Adrenal gland (tissue), 5 donors: ENCODE data around the gene EFCC1.

ENCODE experiments used
- POLR2A ChIP-seq, 2 donors: fragments of 450-650 bp; IDR thresholded peaks; one replicate each; pipeline ENCODE4 v1.6.1; 2017; ENCODE audit warnings: antibody characterized with exemption in 2 of 2, mild to moderate bottlenecking in 2 of 2, moderate library complexity in 1 of 2
- TF ChIP-seq, protein P1 (sequence below), 6 experiments: fragments of 450-650 bp in 4 of 6; fragments of 200-600 bp in 2 of 6; sonication (generic) in 1 of 6; IDR thresholded peaks; 1 replicate in 5 of 6; 2 replicates in 1 of 6; pipeline versions ENCODE4 v1.5.1 to v1.8.0; 2016 to 2021; ENCODE audit warnings: antibody characterized with exemption in 6 of 6, mild to moderate bottlenecking in 2 of 6, moderate library complexity in 1 of 6
- donor health status: DM: no; HTN: no; CAD: no.

DNA sequence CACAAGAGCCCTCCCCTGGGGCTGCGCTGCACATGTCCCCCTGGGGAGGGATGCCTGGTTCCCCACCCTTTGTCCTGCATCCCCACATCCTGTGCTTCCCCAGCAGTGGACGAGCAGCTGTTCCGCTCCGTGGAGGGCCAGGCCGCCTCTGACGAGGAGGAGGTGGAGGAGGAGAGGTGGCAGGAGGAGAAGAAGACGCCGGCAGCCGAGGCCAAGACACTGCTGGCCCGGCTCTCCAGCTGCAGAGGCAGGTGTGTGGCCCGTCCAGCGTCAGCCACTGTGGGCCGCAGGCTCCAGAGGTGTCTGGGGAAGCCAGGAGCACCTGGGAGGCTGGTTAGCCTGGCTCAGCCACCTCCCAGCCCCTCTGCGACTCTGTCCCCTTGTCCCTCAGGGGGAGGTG lies 31.6 kb downstream of the EFCC1 start:
- TF ChIP-seq, protein P1, sequence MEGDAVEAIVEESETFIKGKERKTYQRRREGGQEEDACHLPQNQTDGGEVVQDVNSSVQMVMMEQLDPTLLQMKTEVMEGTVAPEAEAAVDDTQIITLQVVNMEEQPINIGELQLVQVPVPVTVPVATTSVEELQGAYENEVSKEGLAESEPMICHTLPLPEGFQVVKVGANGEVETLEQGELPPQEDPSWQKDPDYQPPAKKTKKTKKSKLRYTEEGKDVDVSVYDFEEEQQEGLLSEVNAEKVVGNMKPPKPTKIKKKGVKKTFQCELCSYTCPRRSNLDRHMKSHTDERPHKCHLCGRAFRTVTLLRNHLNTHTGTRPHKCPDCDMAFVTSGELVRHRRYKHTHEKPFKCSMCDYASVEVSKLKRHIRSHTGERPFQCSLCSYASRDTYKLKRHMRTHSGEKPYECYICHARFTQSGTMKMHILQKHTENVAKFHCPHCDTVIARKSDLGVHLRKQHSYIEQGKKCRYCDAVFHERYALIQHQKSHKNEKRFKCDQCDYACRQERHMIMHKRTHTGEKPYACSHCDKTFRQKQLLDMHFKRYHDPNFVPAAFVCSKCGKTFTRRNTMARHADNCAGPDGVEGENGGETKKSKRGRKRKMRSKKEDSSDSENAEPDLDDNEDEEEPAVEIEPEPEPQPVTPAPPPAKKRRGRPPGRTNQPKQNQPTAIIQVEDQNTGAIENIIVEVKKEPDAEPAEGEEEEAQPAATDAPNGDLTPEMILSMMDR (IDR thresholded peaks at IDR 0.05): no peak
- TF ChIP-seq POLR2A (IDR thresholded peaks at IDR 0.05): no peak
